Measurements from ENCODE around the gene GNG5.
"Not testable (repeated sequence)": the region's sequence is repeated elsewhere in the genome, so short reads cannot be mapped to it uniquely, and the experiment has no call there.

GNG5 gene

GRCh38 chr1:84448704-84449103 is 57.7 kb downstream of the GNG5 start:
- not testable (repeated sequence) for H3K36me3 ChIP-seq (ENCODE audit: control insufficient read depth, insufficient read depth, low read length); H3K9ac ChIP-seq (ENCODE audit: low read depth, low read length); H3K27me3 ChIP-seq (ENCODE audit: control insufficient read depth, insufficient read depth, low read length)

More at GRCh38 chr1:84448704-84449103, 57.7 kb downstream of the GNG5 start:
- H3K4me3 ChIP-seq (ENCODE audit: low read depth, low read length); H3K4me1 ChIP-seq (ENCODE audit: control insufficient read depth, insufficient read depth, low read length); H3K27ac ChIP-seq (ENCODE audit: low read depth, low read length); H3K9me3 ChIP-seq (ENCODE audit: control insufficient read depth, insufficient read depth, low read length): not testable (repeated sequence)

Data from HUES48 (cell line).